Large intestine (tissue), 3 donors: ENCODE results near the gene ACOT8. TPM values are rescaled to one million over a fixed set of nuclear protein-coding genes. Genes with fewer than 3 reads are reported as not detected.

Source experiments
- DNase-seq, 2 donors: peaks; one replicate each; pipeline versions ENCODE4 v3.0.0 to v3.0.0-alpha.2; 2013
- H3K27ac ChIP-seq: one replicate; pipeline ENCODE4 v1.5.1; 2013; ENCODE audit warnings: low read length
- H3K27me3 ChIP-seq: 2 replicates; pipeline ENCODE4 v1.6.1; 2013; ENCODE audit warnings: low read length; ENCODE audit not compliant: control insufficient read depth, insufficient read depth
- H3K36me3 ChIP-seq: 2 replicates; pipeline ENCODE4 v1.6.1; 2013; ENCODE audit warnings: low read length; ENCODE audit not compliant: control insufficient read depth, insufficient read depth
- H3K4me1 ChIP-seq: one replicate; pipeline ENCODE4 v1.6.1; 2013; ENCODE audit warnings: low read length; ENCODE audit not compliant: control insufficient read depth, insufficient read depth
- H3K4me3 ChIP-seq: one replicate; pipeline ENCODE4 v1.5.1; 2013; ENCODE audit warnings: low read length
- H3K9me3 ChIP-seq: one replicate; pipeline ENCODE4 v1.6.1; 2013; ENCODE audit warnings: mild to moderate bottlenecking, low read depth, low read length, moderate library complexity; ENCODE audit not compliant: control insufficient read depth
- WGBS: methylation state at CpG from one replicate; pipeline ENCODE4 v1.1.5; 2013; ENCODE audit warnings: low lambda C conversion rate; ENCODE audit not compliant: insufficient coverage; 5-methylcytosine and 5-hydroxymethylcytosine counted together
- polyA plus RNA-seq: library from polyadenylated mRNA; unstranded; fragments of 120-200 nt; gene quantifications from one replicate; pipeline ENCODE4 v1.2.1, GENCODE V29; 2013

Gene ACOT8
- polyA plus RNA-seq, 1 donor, result 26.5 TPM

- H3K36me3 ChIP-seq, result no peaks in the 10 kb centered on the region
- WGBS, result no CpG with 5 or more reads among the region's 6 CpGs
- H3K27ac ChIP-seq, result no peak overlapping the region
- peaks cover 9% of the 10 kb centered on the region for H3K4me1 ChIP-seq
- H3K4me3 ChIP-seq, result no peak overlapping the region
- peaks cover 6% of the 10 kb centered on the region for H3K9me3 ChIP-seq
- peaks cover 18% of the 10 kb centered on the region for H3K27me3 ChIP-seq
- no peak for DNase-seq
Observed at GRCh38 chr20:45827712-45828111, 29.5 kb downstream of the ACOT8 start.

GRCh38 chr20:45827030-45827652, 30.1 kb downstream of the ACOT8 start, which contains the start of gene TNNC2:
TSS of gene TNNC2 (minus strand) at chr20:45827312. CDS start at chr20:45827248, 64 bp downstream.
- 100% methylated on average over 2 of the region's 8 CpGs for whole genome bisulfite sequencing
- Histone ChIP-seq H3K4me3 (no peak within 1 kb of the TSS), H3K9me3 (peaks cover 6% of the 10 kb centered on the region), H3K27me3 (peaks cover 21% of the 10 kb centered on the region), H3K27ac (no peak within 1 kb of the TSS), H3K4me1 (peaks cover 14% of the 10 kb centered on the region), H3K36me3 (no peaks in the 10 kb centered on the region)
- DNase-seq, result no peak

GRCh38 chr20:45826381-45827019, 30.7 kb downstream of the ACOT8 start:
- H3K4me1 ChIP-seq, result peaks cover 19% of the 10 kb centered on the region
- DNase-seq, result no peak
- no peaks in the 10 kb centered on the region for H3K36me3 ChIP-seq
- H3K27me3 ChIP-seq, result peaks cover 21% of the 10 kb centered on the region
- no peak overlapping the region for H3K4me3 ChIP-seq
- H3K27ac ChIP-seq, result no peak overlapping the region
- WGBS, result no CpG with 5 or more reads among the region's 6 CpGs
- H3K9me3 ChIP-seq, result peaks cover 6% of the 10 kb centered on the region

GRCh38 chr20:45823949-45824835, 33.0 kb downstream of the ACOT8 start:
- H3K36me3 ChIP-seq, result no peaks in the 10 kb centered on the region
- no peak overlapping the region for H3K27ac ChIP-seq
- peaks cover 21% of the 10 kb centered on the region for H3K27me3 ChIP-seq
- peaks cover 19% of the 10 kb centered on the region for H3K4me1 ChIP-seq
- H3K4me3 ChIP-seq, result peak overlapping the region; percentile 27
- peaks cover 6% of the 10 kb centered on the region for H3K9me3 ChIP-seq
- WGBS, result no CpG with 5 or more reads among the region's 57 CpGs
- peak; percentile 61 to 65 for DNase-seq

- Histone ChIP-seq H3K4me1 (peaks cover 19% of the 10 kb centered on the region), H3K36me3 (no peaks in the 10 kb centered on the region), H3K9me3 (peaks cover 6% of the 10 kb centered on the region), H3K27me3 (peaks cover 21% of the 10 kb centered on the region), H3K4me3 (peak overlapping the region; percentile 7), H3K27ac (no peak overlapping the region)
- DNase-seq, result peak; percentile 38 to 65
- no CpG with 5 or more reads among the region's 24 CpGs for WGBS
Observed at GRCh38 chr20:45822857-45823256, 34.3 kb downstream of the ACOT8 start.

- Histone ChIP-seq H3K27me3 (peaks cover 21% of the 10 kb centered on the region), H3K27ac (no peak overlapping the region), H3K4me3 (no peak overlapping the region), H3K9me3 (peaks cover 6% of the 10 kb centered on the region), H3K36me3 (no peaks in the 10 kb centered on the region), H3K4me1 (peaks cover 19% of the 10 kb centered on the region)
- DNase-seq, result peak; percentile 76 to 89
- WGBS, result no CpG with 5 or more reads among the region's 2 CpGs
Observed at GRCh38 chr20:45821947-45822346, 35.2 kb downstream of the ACOT8 start.

GRCh38 chr20:45819466-45819865, 37.7 kb downstream of the ACOT8 start:
- Histone ChIP-seq H3K9me3 (peaks cover 6% of the 10 kb centered on the region), H3K4me3 (no peak overlapping the region), H3K36me3 (peaks cover 4% of the 10 kb centered on the region), H3K27ac (no peak overlapping the region), H3K4me1 (peaks cover 21% of the 10 kb centered on the region), H3K27me3 (peaks cover 21% of the 10 kb centered on the region)
- WGBS, result no CpG with 5 or more reads among the region's 4 CpGs
- DNase-seq, result no peak

- H3K36me3 ChIP-seq, result peaks cover 4% of the 10 kb centered on the region
- WGBS, result 70% methylated on average over 2 of the region's 3 CpGs
- H3K4me3 ChIP-seq, result no peak overlapping the region
- no peak overlapping the region for H3K27ac ChIP-seq
- H3K4me1 ChIP-seq, result peaks cover 25% of the 10 kb centered on the region
- no peak for DNase-seq
- no peaks in the 10 kb centered on the region for H3K9me3 ChIP-seq
- H3K27me3 ChIP-seq, result peaks cover 9% of the 10 kb centered on the region
Observed at GRCh38 chr20:45818239-45818638, 39.0 kb downstream of the ACOT8 start.

GRCh38 chr20:45817376-45818194, 39.6 kb downstream of the ACOT8 start:
- no peak for DNase-seq
- peaks cover 3% of the 10 kb centered on the region for H3K27me3 ChIP-seq
- no peak overlapping the region for H3K4me3 ChIP-seq
- H3K4me1 ChIP-seq, result peaks cover 24% of the 10 kb centered on the region
- H3K27ac ChIP-seq, result no peak overlapping the region
- H3K36me3 ChIP-seq, result peaks cover 4% of the 10 kb centered on the region
- no peaks in the 10 kb centered on the region for H3K9me3 ChIP-seq
- WGBS, result no CpG with 5 or more reads among the region's 9 CpGs

- Histone ChIP-seq H3K27me3 (no peaks in the 10 kb centered on the region), H3K27ac (no peak overlapping the region), H3K4me1 (peaks cover 18% of the 10 kb centered on the region), H3K36me3 (peaks cover 4% of the 10 kb centered on the region), H3K9me3 (no peaks in the 10 kb centered on the region), H3K4me3 (no peak overlapping the region)
- 100% methylated on average over 1 of the region's 3 CpGs for WGBS
- no peak for DNase-seq
Observed at GRCh38 chr20:45816951-45817350, 40.2 kb downstream of the ACOT8 start.
